Uterus (tissue), 4 donors: ENCODE results near the gene HSPA1A. TPM values are rescaled to one million over a fixed set of nuclear protein-coding genes. Genes with fewer than 3 reads are reported as not detected.

Source experiments
- DNase-seq, 2 donors: peaks; one replicate each; pipeline ENCODE4 v3.0.0-alpha.2; 2019 to 2020
- H3K27ac ChIP-seq, 2 donors: fragments of 200-600 bp; sonication (generic); 1 replicate in 1 of 2; 2 replicates in 1 of 2; pipeline ENCODE4 v1.5.1; 2016 to 2018
- H3K27me3 ChIP-seq, 2 donors: fragments of 200-600 bp; sonication (generic); one replicate each; pipeline ENCODE4 v1.5.1; 2018 to 2019; ENCODE audit warnings: control low read depth in 1 of 2
- H3K36me3 ChIP-seq, 2 donors: fragments of 200-600 bp; sonication (generic); one replicate each; pipeline ENCODE4 v1.5.1; 2019; ENCODE audit warnings: control low read depth in 1 of 2
- H3K4me1 ChIP-seq, 2 donors: fragments of 200-600 bp; sonication (generic); one replicate each; pipeline ENCODE4 v1.5.1; 2018 to 2019; ENCODE audit warnings: control low read depth in 1 of 2
- H3K4me3 ChIP-seq, 2 donors: fragments of 200-600 bp; sonication (generic); 1 replicate in 1 of 2; 2 replicates in 1 of 2; pipeline ENCODE4 v1.5.1; 2018 to 2019; ENCODE audit warnings: mild to moderate bottlenecking in 1 of 2
- H3K9me3 ChIP-seq, 2 donors: fragments of 200-600 bp; sonication (generic); one replicate each; pipeline ENCODE4 v1.5.1; 2019; ENCODE audit warnings: control low read depth in 1 of 2
- CTCF ChIP-seq, 4 experiments: fragments of 200-600 bp in 2 of 4; fragments of 450-650 bp in 2 of 4; sonication (generic) in 2 of 4; IDR thresholded peaks; one replicate each; pipeline ENCODE4 v1.5.1; 2016 to 2019; ENCODE audit warnings: antibody characterized with exemption in 4 of 4, mild to moderate bottlenecking in 2 of 4, moderate library complexity in 1 of 4
- POLR2A ChIP-seq, 2 donors: fragments of 450-650 bp; IDR thresholded peaks; one replicate each; pipeline ENCODE4 v1.6.1; 2016; ENCODE audit warnings: antibody characterized with exemption in 2 of 2, mild to moderate bottlenecking in 1 of 2, moderate library complexity in 1 of 2
- intact Hi-C: fragments of 100-400 bp; cut with DNase I; formaldehyde crosslinking; loops from one replicate; pipeline ENCODE4 v1.15.1; 2023; ENCODE audit warnings: low total_unique reads
- total RNA-seq, 4 donors: library from RNA; depleted of rRNA in 3 of 4; stranded (reverse); fragments of >200 nt in 3 of 4; gene quantifications; one replicate each; pipeline versions ENCODE4 v1.1.0 to v1.2.4, GENCODE V29; 2014 to 2023
- donor health status: DM: yes; HTN: yes; CAD: no.

The HSPA1A gene
- total RNA-seq, 4 donors from 2014 or later, result 98.8 to 261 (median 170) TPM

DNA sequence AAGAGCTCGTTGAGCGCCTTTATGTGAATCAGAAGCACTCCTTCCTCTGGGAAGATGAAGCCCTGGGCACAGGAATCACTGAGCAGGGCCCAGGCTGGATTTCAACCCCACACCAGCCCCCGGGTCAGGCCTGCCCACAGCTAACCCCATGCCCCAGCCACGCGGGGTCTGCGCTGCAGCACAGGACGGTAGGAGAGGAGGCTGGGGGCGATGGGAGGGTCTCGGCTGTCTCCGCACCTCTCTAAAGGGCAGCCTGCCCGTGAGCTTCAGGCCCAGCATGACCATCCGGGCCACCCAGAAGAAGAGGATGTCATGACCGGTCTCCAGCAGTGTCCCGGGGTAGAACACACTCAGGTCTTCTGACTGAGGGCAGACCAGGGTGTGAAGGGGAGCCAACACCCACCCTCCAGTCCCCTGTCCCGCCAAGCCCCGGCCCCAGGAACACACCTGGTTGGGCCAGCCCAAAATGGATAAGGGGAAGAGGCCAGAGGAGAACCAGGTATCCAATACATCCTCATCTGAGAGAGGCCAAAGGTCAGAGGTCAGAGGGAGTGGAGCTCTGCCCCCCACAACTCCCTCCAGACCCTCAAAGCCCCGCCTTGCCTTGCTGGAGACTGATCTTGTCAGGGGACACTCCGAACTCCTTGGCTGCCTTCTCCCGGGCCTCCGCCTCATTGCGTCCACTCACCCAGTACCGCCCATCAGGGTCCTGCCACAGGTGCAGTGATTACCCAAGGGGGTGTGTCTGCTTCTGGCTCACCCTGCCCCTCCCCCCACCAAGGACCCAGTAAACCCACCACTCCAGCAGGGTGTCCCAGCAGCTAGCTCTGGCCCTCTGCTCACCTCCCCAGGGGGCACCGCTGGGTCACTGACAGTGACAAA is 33.9 kb upstream of the HSPA1A start:
- Histone ChIP-seq H3K4me1 (peaks cover 5 to 7% of the 10 kb centered on the region in 2 donors), H3K36me3 (no peaks in the 10 kb centered on the region), H3K4me3 (no peak overlapping the region), H3K9me3 (no peaks in the 10 kb centered on the region), H3K27ac (no peak overlapping the region), H3K27me3 (no peaks in the 10 kb centered on the region)
- no peak for DNase-seq
- TF ChIP-seq POLR2A (IDR thresholded peaks at IDR 0.05) (no peak), CTCF (IDR thresholded peaks at IDR 0.05) (no peak)
- intact Hi-C loops, result no loop called here

DNA sequence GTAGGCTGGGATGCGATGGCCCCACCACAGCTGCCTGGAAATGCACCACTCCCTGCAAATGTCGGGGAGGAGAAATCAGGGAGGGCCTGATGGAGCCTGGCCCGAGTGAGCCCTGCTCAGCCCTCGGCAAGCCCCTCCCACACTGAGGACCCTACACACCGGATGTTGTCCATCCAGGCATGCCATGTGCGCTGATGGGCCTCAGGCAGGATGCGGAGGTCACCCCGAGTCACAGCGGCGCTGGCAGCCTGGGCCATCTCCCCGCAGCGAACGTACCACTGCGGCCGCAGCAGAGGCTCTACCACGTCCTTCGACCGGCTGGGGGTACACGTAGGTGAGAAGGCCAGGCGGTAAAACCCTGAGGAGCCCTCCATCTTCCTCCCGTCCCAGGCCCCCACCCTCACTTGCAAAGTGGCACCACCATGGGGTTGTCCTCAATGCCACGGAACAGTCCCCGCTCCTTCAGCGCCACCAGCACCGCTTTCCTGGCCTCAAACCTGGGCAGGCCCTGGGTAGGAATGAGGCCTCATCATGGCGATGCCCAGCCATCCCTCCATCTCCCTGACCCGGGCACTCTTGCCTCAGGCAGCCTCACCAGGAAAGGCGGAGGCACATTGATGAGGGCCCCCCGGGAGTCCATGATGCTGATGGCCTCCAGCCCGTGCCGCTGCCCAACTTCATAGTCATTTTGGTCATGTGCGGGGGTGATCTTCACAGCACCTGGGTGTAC is 33.1 kb upstream of the HSPA1A start:
- Histone ChIP-seq H3K27ac (no peak overlapping the region), H3K9me3 (no peaks in the 10 kb centered on the region), H3K4me1 (no peaks in the 10 kb centered on the region), H3K27me3 (no peaks in the 10 kb centered on the region), H3K4me3 (no peak overlapping the region), H3K36me3 (no peaks in the 10 kb centered on the region)
- intact Hi-C loops, result no loop called here
- DNase-seq, result no peak
- TF ChIP-seq CTCF (IDR thresholded peaks at IDR 0.05), result no peak

- DNase-seq, result no peak
- TF ChIP-seq CTCF (IDR thresholded peaks at IDR 0.05) (no peak), POLR2A (IDR thresholded peaks at IDR 0.05) (no peak)
- H3K27ac ChIP-seq, result no peak overlapping the region
- H3K4me3 ChIP-seq, result no peak overlapping the region
- no peaks in the 10 kb centered on the region for H3K27me3 ChIP-seq
- no peaks in the 10 kb centered on the region for H3K36me3 ChIP-seq
- intact Hi-C loops, result no loop called here
- no peaks in the 10 kb centered on the region for H3K4me1 ChIP-seq
- no peaks in the 10 kb centered on the region for H3K9me3 ChIP-seq
Observed at GRCh38 chr6:31784098-31784925, 31.0 kb upstream of the HSPA1A start.

- Histone ChIP-seq H3K27ac (no peak overlapping the region), H3K9me3 (no peaks in the 10 kb centered on the region), H3K36me3 (no peaks in the 10 kb centered on the region), H3K4me3 (no peak overlapping the region), H3K27me3 (no peaks in the 10 kb centered on the region), H3K4me1 (no peaks in the 10 kb centered on the region)
- no peak for DNase-seq
- intact Hi-C loops, result no loop called here
- TF ChIP-seq POLR2A (IDR thresholded peaks at IDR 0.05) (no peak), CTCF (IDR thresholded peaks at IDR 0.05) (no peak)
Observed at GRCh38 chr6:31785475-31785874, 29.9 kb upstream of the HSPA1A start.
